Stomach (tissue), 4 donors: Measurements from ENCODE around the gene FBXL16.

Experiments used
- POLR2A ChIP-seq, 4 donors: fragments of 450-650 bp; IDR thresholded peaks; one replicate each; pipeline ENCODE4 v1.6.1; 2016; ENCODE audit warnings: antibody characterized with exemption in 4 of 4, control low read depth in 2 of 4, mild to moderate bottlenecking in 1 of 4, moderate library complexity in 1 of 4
- TF ChIP-seq, protein P1 (sequence below), 7 experiments: fragments of 450-650 bp in 4 of 7; fragments of 200-600 bp in 3 of 7; sonication (generic) in 3 of 7; IDR thresholded peaks; one replicate each; pipeline ENCODE4 v1.5.1; 2016 to 2019; ENCODE audit warnings: antibody characterized with exemption in 7 of 7, control low read depth in 2 of 7, mild to moderate bottlenecking in 1 of 7

DNA sequence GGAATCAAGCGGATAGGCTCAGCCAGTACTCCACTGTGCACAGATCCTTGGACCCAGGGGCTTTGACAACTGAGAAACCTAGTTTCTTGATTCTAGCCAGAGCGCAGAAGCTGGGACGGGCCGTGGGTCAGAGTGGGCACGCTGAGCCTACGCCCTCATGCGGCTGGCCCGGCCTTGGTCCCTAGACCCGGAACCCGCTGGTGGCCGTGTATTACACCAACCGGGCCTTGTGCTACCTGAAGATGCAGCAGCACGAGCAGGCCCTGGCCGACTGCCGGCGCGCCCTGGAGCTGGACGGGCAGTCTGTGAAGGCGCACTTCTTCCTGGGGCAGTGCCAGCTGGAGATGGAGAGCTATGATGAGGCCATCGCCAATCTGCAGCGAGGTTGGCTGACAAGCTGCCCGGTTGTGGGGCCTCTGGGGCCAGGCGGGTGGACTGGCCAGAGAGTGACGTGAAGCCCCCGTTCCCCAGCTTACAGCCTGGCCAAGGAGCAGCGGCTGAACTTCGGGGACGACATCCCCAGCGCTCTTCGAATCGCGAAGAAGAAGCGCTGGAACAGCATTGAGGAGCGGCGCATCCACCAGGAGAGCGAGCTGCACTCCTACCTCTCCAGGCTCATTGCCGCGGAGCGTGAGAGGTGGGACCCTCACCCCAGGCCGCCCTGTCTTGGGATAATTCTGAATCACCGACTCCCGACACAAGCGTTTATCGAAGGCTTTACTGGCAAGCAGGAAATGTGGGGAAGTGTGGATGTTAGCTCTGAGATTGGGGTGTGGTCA is 24.4 kb downstream of the FBXL16 start:
- TF ChIP-seq POLR2A (IDR thresholded peaks at IDR 0.05): no peak
- TF ChIP-seq, protein P1, sequence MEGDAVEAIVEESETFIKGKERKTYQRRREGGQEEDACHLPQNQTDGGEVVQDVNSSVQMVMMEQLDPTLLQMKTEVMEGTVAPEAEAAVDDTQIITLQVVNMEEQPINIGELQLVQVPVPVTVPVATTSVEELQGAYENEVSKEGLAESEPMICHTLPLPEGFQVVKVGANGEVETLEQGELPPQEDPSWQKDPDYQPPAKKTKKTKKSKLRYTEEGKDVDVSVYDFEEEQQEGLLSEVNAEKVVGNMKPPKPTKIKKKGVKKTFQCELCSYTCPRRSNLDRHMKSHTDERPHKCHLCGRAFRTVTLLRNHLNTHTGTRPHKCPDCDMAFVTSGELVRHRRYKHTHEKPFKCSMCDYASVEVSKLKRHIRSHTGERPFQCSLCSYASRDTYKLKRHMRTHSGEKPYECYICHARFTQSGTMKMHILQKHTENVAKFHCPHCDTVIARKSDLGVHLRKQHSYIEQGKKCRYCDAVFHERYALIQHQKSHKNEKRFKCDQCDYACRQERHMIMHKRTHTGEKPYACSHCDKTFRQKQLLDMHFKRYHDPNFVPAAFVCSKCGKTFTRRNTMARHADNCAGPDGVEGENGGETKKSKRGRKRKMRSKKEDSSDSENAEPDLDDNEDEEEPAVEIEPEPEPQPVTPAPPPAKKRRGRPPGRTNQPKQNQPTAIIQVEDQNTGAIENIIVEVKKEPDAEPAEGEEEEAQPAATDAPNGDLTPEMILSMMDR (IDR thresholded peaks at IDR 0.05): no peak
